Osteoblast (primary cell): ENCODE data around the gene PIGBOS1. TPM values are rescaled to one million over a fixed set of nuclear protein-coding genes. Genes with fewer than 3 reads are reported as not detected.

ENCODE experiments used
- DNase-seq: peaks from one replicate; pipeline ENCODE4 v3.0.0; 2011; ENCODE audit warnings: low spot score, mixed read lengths; ENCODE audit not compliant: insufficient read length; ENCODE audit errors: missing footprints
- H2AFZ ChIP-seq: 2 replicates; pipeline ENCODE4 v1.6.0; 2011; ENCODE audit warnings: mild to moderate bottlenecking, low read length
- H3K27ac ChIP-seq: 2 replicates; pipeline ENCODE4 v1.5.1; 2011; ENCODE audit warnings: mild to moderate bottlenecking, low read depth, low read length, moderate library complexity
- H3K27me3 ChIP-seq: 2 replicates; pipeline ENCODE4 v1.6.0; 2012; ENCODE audit warnings: mild to moderate bottlenecking, control low read depth, inconsistent platforms, low read length, moderate library complexity; ENCODE audit not compliant: insufficient read depth
- H3K36me3 ChIP-seq: 2 replicates; pipeline ENCODE4 v1.5.1; 2011; ENCODE audit warnings: mild to moderate bottlenecking, low read length, control low read depth, moderate library complexity; ENCODE audit not compliant: insufficient read depth
- H3K4me1 ChIP-seq: 2 replicates; pipeline ENCODE4 v1.5.1; 2011; ENCODE audit warnings: mild to moderate bottlenecking, low read length, control low read depth, moderate library complexity; ENCODE audit not compliant: insufficient read depth
- H3K4me2 ChIP-seq: 2 replicates; pipeline ENCODE4 v1.6.0; 2011; ENCODE audit warnings: mild to moderate bottlenecking, low read length; ENCODE audit not compliant: insufficient read depth
- H3K4me3 ChIP-seq: fragments of 200-600 bp; sonication (generic); 3 replicates; pipeline ENCODE4 v1.5.1; 2012; ENCODE audit warnings: mild to moderate bottlenecking, low read length, inconsistent platforms; ENCODE audit not compliant: insufficient read depth
- H3K79me2 ChIP-seq: 2 replicates; pipeline ENCODE4 v1.6.0; 2012; ENCODE audit warnings: mild to moderate bottlenecking, low read length, control low read depth, inconsistent platforms; ENCODE audit not compliant: insufficient read depth
- H3K9me3 ChIP-seq: 2 replicates; pipeline ENCODE4 v1.5.1; 2011; ENCODE audit warnings: low read depth, low read length, control low read depth
- H4K20me1 ChIP-seq: 2 replicates; pipeline ENCODE4 v1.6.0; 2012; ENCODE audit warnings: mild to moderate bottlenecking, low read length, control low read depth; ENCODE audit not compliant: insufficient read depth
- CTCF ChIP-seq: IDR thresholded peaks from 2 replicates; pipeline ENCODE4 v1.5.1; 2011; ENCODE audit warnings: mild to moderate bottlenecking, low read depth, low read length, moderate library complexity; ENCODE audit errors: extremely low read depth
- total RNA-seq: library from RNA; depleted of rRNA; stranded (reverse); fragments of >200 nt; gene quantifications from 2 replicates; pipeline ENCODE4 v1.2.3, GENCODE V29; 2012

The PIGBOS1 gene
- total RNA-seq: 10.0 and 10.5 TPM in 2 replicates

GRCh38 chr15:55318588-55319494, at the start of gene PIGBOS1, which contains the start of gene PIGB:
Gene PIGBOS1, minus strand, starts transcription at chr15:55319123. Its CDS starts 1,331 bp downstream, at chr15:55317792.
Gene PIGB, plus strand, starts transcription at chr15:55319222. Its CDS starts 29 bp downstream, at chr15:55319251.
- peak within 1 kb of the TSS; percentile 96 for H3K4me3 ChIP-seq
- peaks cover 46% of the 10 kb centered on the region for H3K79me2 ChIP-seq
- peak within 1 kb of the TSS; percentile 85 for H3K4me2 ChIP-seq
- peak within 1 kb of the TSS; percentile 97 for H3K27ac ChIP-seq
- peaks cover 9% of the 10 kb centered on the region for H3K4me1 ChIP-seq
- peak; percentile 91 for DNase-seq
- H4K20me1 ChIP-seq: no peaks in the 10 kb centered on the region
- H3K27me3 ChIP-seq: no peaks in the 10 kb centered on the region
- H3K9me3 ChIP-seq: no peaks in the 10 kb centered on the region
- H3K36me3 ChIP-seq: no peaks in the 10 kb centered on the region
- no peak for TF ChIP-seq CTCF
- peak within 1 kb of the TSS; percentile 96 for H2AFZ ChIP-seq

- Histone ChIP-seq H3K36me3 (peaks cover 17% of the 10 kb centered on the region), H3K79me2 (no peaks in the 10 kb centered on the region), H3K27me3 (no peaks in the 10 kb centered on the region), H4K20me1 (no peaks in the 10 kb centered on the region), H3K4me1 (no peaks in the 10 kb centered on the region), H3K4me2 (no peak overlapping the region), H2AFZ (no peak overlapping the region), H3K27ac (no peak overlapping the region), H3K9me3 (no peaks in the 10 kb centered on the region), H3K4me3 (no peak overlapping the region)
- TF ChIP-seq CTCF: no peak
- DNase-seq: no peak
These were observed 48.1 kb upstream of the PIGBOS1 start for GRCh38 chr15:55366981-55367380.

GRCh38 chr15:55362641-55363040, 43.7 kb upstream of the PIGBOS1 start:
- Histone ChIP-seq H3K4me1 (no peaks in the 10 kb centered on the region), H3K27me3 (no peaks in the 10 kb centered on the region), H4K20me1 (no peaks in the 10 kb centered on the region), H3K79me2 (no peaks in the 10 kb centered on the region), H3K4me2 (no peak overlapping the region), H2AFZ (no peak overlapping the region), H3K27ac (no peak overlapping the region), H3K9me3 (no peaks in the 10 kb centered on the region), H3K4me3 (no peak overlapping the region), H3K36me3 (peaks cover 4% of the 10 kb centered on the region)
- DNase-seq: no peak
- TF ChIP-seq CTCF: no peak

GRCh38 chr15:55361048-55361447, 42.1 kb upstream of the PIGBOS1 start:
- H3K4me2 ChIP-seq: no peak overlapping the region
- no peaks in the 10 kb centered on the region for H3K27me3 ChIP-seq
- DNase-seq: no peak
- TF ChIP-seq CTCF: no peak
- H3K79me2 ChIP-seq: no peaks in the 10 kb centered on the region
- peaks cover 9% of the 10 kb centered on the region for H3K36me3 ChIP-seq
- H3K4me3 ChIP-seq: no peak overlapping the region
- H2AFZ ChIP-seq: no peak overlapping the region
- H3K4me1 ChIP-seq: no peaks in the 10 kb centered on the region
- no peaks in the 10 kb centered on the region for H3K9me3 ChIP-seq
- H3K27ac ChIP-seq: no peak overlapping the region
- no peaks in the 10 kb centered on the region for H4K20me1 ChIP-seq
